ENCODE measurements around the gene CPTP. TPM values are rescaled to one million over a fixed set of nuclear protein-coding genes. Genes with fewer than 3 reads are reported as not detected.

The CPTP gene
- total RNA-seq, 2 experiments from 2014 or later, result 25.2 to 27.6 TPM

DNA sequence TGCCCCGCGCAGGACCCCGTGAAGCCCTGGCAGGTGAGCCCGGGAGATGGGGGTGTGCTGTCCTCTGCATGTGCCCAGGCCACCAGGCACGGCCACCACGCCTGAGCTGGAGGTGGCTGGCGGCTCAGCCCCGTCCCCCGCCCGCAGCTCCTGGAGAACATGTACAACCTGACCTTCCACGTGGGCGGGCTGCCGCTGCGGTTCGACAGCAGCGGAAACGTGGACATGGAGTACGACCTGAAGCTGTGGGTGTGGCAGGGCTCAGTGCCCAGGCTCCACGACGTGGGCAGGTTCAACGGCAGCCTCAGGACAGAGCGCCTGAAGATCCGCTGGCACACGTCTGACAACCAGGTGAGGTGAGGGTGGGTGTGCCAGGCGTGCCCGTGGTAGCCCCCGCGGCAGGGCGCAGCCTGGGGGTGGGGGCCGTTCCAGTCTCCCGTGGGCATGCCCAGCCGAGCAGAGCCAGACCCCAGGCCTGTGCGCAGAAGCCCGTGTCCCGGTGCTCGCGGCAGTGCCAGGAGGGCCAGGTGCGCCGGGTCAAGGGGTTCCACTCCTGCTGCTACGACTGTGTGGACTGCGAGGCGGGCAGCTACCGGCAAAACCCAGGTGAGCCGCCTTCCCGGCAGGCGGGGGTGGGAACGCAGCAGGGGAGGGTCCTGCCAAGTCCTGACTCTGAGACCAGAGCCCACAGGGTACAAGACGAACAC is 8.3 kb downstream of the CPTP start:
- Mint-ChIP-seq H3K4me1 (no peaks in the 10 kb centered on the region), H3K36me3 (ENCODE audit: low read depth) (no peaks in the 10 kb centered on the region), H3K4me3 (no peak overlapping the region), H3K27ac (no peak overlapping the region), H3K9me3 (no peaks in the 10 kb centered on the region), H3K27me3 (no peaks in the 10 kb centered on the region)
- POLR2A ChIA-PET, result no interaction called here
- DNase-seq, result no peak
- CTCF ChIA-PET, result no interaction called here

- ChIA-PET CTCF (no interaction called here), POLR2A (no interaction called here)
- Mint-ChIP-seq H3K36me3 (ENCODE audit: low read depth) (no peaks in the 10 kb centered on the region), H3K27me3 (no peaks in the 10 kb centered on the region), H3K4me3 (no peak overlapping the region), H3K9me3 (no peaks in the 10 kb centered on the region), H3K4me1 (no peaks in the 10 kb centered on the region), H3K27ac (no peak overlapping the region)
- DNase-seq, result no peak
Observed at GRCh38 chr1:1333551-1334241, 9.1 kb downstream of the CPTP start.

- CTCF ChIA-PET, result no interaction called here
- Mint-ChIP-seq H3K27ac (no peak overlapping the region), H3K4me1 (no peaks in the 10 kb centered on the region), H3K9me3 (no peaks in the 10 kb centered on the region), H3K36me3 (ENCODE audit: low read depth) (no peaks in the 10 kb centered on the region), H3K4me3 (no peak overlapping the region), H3K27me3 (no peaks in the 10 kb centered on the region)
- POLR2A ChIA-PET, result no interaction called here
- no peak for DNase-seq
Observed at GRCh38 chr1:1334835-1335234, 10.2 kb downstream of the CPTP start.

DNA sequence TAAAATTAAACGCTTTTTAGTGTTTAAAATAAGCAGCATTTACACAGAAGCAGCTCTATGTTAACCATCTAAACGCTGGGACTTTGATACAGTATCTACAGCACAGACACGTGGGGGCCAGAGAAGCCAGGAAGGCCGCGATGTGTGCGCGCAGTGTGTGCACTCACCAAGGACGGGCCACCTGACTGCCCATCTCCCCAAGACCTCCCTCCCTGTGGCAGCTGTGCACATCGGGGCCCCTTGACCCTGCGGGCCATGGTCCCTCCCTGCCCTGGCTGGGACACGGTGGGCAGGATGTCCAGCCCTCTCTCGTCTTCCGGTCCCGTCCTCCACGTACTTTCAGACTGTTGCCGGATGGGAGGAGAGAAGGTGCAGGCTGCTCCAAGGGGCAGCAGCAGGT is 10.7 kb downstream of the CPTP start:
- Mint-ChIP-seq H3K27me3 (no peaks in the 10 kb centered on the region), H3K4me1 (no peaks in the 10 kb centered on the region), H3K4me3 (no peak overlapping the region), H3K36me3 (ENCODE audit: low read depth) (peaks cover under 1% of the 10 kb centered on the region), H3K27ac (no peak overlapping the region), H3K9me3 (no peaks in the 10 kb centered on the region)
- ChIA-PET POLR2A (no interaction called here), CTCF (interaction anchor here (1.2 kb wide), 1 partner anchor 270 kb away, joined by 3 read pairs; no protein-coding TSS in a partner anchor)
- DNase-seq, result no peak

GRCh38 chr1:1335792-1336248 is 11.2 kb downstream of the CPTP start:
- Mint-ChIP-seq H3K27ac (no peak overlapping the region), H3K36me3 (ENCODE audit: low read depth) (peaks cover 6% of the 10 kb centered on the region), H3K27me3 (no peaks in the 10 kb centered on the region), H3K9me3 (peaks cover 4% of the 10 kb centered on the region), H3K4me3 (no peak overlapping the region), H3K4me1 (no peaks in the 10 kb centered on the region)
- POLR2A ChIA-PET, result no interaction called here
- DNase-seq, result no peak
- CTCF ChIA-PET, result interaction anchor here (1.2 kb wide), 1 partner anchor 271 kb away, joined by 3 read pairs; no protein-coding TSS in a partner anchor

DNA sequence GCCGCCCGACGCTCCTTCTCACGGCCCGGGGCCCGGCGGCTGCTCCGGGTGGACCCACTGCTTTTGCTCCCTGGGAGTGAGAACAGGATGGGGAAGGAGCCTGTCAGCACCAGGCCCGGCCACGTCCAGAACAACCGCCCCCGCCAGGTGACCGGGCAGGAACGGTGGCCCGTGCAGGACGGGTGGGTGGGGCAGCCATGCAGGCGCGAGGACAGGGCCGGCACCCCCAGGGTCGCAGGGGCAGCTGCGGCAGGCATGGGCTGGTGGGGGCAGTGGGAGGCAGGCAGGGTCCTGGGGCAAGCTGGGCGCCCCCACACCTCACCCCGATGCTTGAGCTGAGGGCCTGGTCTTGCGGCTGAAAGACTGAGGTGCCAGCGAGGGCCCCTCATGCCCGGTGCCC is 11.8 kb downstream of the CPTP start:
- H3K36me3 Mint-ChIP-seq (ENCODE audit: low read depth), result peaks cover 13% of the 10 kb centered on the region
- H3K9me3 Mint-ChIP-seq, result peaks cover 10% of the 10 kb centered on the region
- H3K4me1 Mint-ChIP-seq, result no peaks in the 10 kb centered on the region
- CTCF ChIA-PET, result interaction anchor here (1.2 kb wide), 1 partner anchor 271 kb away, joined by 3 read pairs; no protein-coding TSS in a partner anchor
- no peak for DNase-seq
- H3K27ac Mint-ChIP-seq, result no peak overlapping the region
- no peak overlapping the region for H3K4me3 Mint-ChIP-seq
- POLR2A ChIA-PET, result no interaction called here
- no peaks in the 10 kb centered on the region for H3K27me3 Mint-ChIP-seq

DNA sequence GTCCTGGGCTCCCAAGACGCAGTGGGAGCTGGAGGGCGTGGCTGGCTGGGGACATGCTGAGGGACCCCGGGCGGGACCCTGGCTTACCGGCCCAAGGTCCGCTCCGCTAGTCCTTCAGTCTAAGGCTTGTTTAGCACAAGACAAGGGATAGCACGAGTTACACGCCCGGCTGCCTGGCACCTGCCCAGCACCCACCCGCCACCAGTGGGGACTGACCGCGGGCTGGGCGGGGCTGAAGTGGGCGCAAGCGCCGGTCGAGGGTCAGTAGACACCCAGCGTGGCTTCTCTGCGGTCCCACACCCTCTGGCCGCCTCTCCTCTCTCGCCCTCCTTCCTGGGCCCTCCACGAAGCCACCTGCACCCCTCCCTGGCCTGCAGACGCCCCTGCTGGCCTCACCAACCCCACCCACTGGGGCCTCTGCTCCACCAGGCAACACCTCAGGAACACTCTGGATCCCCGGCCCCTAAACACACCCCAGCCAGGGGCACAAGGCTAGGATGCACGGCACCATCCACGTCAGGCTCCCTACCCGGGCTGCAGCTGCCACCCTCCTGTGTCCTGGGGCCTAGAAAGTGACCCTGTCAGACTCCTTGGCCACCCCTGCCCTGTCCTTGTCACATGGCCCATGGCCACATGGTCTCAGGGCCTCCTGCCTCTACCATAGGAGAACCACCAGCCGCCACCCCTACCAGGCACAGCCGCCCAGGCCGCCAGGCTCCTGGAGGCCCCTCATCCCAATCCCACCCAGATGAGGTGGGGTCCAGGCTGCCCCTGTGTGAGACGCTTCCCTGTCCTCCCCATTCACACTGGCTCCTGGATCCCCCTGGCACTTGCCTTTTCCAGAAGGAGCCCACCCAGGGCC is 12.6 kb downstream of the CPTP start:
- no peak overlapping the region for H3K27ac Mint-ChIP-seq
- no peak for DNase-seq
- H3K9me3 Mint-ChIP-seq, result peaks cover 10% of the 10 kb centered on the region
- no peak overlapping the region for H3K4me3 Mint-ChIP-seq
- no peaks in the 10 kb centered on the region for H3K4me1 Mint-ChIP-seq
- H3K36me3 Mint-ChIP-seq (ENCODE audit: low read depth), result peaks cover 16% of the 10 kb centered on the region
- ChIA-PET CTCF (no interaction called here), POLR2A (no interaction called here)
- H3K27me3 Mint-ChIP-seq, result no peaks in the 10 kb centered on the region

DNA sequence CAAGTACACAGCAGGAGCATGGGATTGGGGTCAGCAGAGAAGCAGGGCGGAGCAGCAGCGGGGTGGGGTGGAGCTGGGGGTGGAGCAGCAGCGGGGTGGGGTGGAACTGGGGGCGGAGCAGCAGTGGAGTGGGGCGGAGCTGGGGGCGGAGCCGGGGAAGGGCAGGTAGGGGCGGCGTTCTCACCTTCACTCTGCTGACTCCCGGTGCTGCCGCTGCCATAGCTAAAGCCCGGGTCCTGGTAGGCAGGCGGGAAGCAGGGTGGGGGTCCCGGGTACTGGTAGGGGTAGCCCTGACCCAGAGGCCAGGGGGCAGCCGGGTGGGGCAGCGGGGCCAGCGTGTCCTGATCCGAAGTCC is 13.2 kb downstream of the CPTP start:
- Mint-ChIP-seq H3K4me3 (no peak overlapping the region), H3K27me3 (no peaks in the 10 kb centered on the region), H3K27ac (no peak overlapping the region), H3K4me1 (no peaks in the 10 kb centered on the region), H3K9me3 (peaks cover 10% of the 10 kb centered on the region), H3K36me3 (ENCODE audit: low read depth) (peaks cover 16% of the 10 kb centered on the region)
- DNase-seq, result peak; percentile 25
- ChIA-PET POLR2A (no interaction called here), CTCF (no interaction called here)

DNA sequence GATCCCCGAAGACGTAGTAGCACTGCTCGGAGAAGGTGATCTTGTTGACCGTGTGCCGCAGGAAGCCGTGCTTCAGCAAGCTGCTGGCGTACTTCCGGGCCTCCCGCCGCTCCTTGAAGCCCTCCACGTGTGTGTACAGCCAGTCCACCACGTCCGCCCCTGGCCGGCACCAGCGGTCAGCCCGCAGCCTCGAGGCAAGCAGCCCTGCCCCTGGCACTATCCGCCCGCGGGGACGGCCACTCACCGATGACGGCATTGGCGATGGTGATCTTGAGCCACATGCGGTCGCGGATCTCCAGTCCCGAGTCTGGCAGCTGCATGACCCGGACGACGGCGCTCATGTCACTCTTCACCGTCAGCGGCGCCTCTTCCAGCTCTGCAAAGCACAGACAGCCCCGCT is 13.7 kb downstream of the CPTP start:
- H3K4me1 Mint-ChIP-seq, result no peaks in the 10 kb centered on the region
- H3K27ac Mint-ChIP-seq, result no peak overlapping the region
- peaks cover 16% of the 10 kb centered on the region for H3K36me3 Mint-ChIP-seq (ENCODE audit: low read depth)
- H3K9me3 Mint-ChIP-seq, result peaks cover 10% of the 10 kb centered on the region
- no peak overlapping the region for H3K4me3 Mint-ChIP-seq
- ChIA-PET CTCF (interaction anchor here (1.2 kb wide), 1 partner anchor 17 kb away, joined by 4 read pairs; no protein-coding TSS in a partner anchor), POLR2A (no interaction called here)
- no peak for DNase-seq
- no peaks in the 10 kb centered on the region for H3K27me3 Mint-ChIP-seq

DNA sequence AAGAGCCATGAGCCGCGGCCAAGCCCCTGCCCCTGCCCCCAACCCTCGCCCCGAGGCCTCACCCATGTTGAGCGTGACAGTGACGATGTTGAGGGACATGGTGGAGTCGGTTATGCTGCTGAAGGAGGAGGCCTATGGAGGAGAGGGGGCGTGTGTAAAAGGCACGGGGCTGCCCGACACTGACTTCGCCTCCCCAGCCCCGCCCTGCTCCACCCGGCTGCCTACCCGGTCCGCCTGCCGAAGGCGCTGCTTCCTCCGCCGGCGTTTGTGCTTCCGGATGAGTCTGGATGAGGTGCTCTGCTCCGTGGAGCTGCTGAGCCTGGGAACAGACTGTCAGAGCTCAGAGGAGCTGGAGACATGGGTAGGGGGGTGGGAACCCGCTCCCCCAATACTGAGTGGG is 15.6 kb downstream of the CPTP start:
- ChIA-PET POLR2A (no interaction called here), CTCF (no interaction called here)
- Mint-ChIP-seq H3K27me3 (no peaks in the 10 kb centered on the region), H3K4me1 (no peaks in the 10 kb centered on the region), H3K4me3 (no peak overlapping the region), H3K36me3 (ENCODE audit: low read depth) (peaks cover 16% of the 10 kb centered on the region), H3K27ac (no peak overlapping the region), H3K9me3 (peaks cover 10% of the 10 kb centered on the region)
- no peak for DNase-seq

DNA sequence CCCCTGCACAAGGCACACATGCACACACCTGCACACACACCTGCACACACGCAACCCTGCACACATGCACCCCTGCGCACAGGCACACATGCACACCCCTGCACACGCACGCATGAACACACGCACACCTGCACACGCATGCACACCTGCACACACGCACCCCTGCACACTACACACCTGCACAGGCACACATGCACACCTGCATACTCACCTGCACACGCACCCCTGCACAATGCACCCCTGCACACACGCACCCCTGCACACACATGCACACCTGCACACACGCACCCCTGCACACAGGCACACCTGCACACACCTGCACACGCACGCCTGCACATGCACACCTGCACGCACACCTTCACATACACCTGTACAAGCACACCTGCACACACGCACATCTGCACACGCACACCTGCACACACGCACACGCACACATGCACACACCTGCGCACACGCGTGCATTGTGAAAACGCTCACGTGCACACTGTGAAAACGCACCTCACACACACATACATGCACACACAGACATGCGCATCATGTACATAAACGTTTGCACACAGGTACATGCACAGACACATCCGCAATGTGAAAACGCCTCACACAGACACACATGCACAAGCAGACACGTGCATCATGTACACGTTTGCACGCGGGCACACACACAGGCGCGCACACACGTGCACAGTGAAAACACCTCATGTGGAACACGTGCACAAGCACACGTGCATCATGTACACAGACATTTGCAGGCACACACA is 16.4 kb downstream of the CPTP start:
- ChIA-PET POLR2A (no interaction called here), CTCF (interaction anchor here (1.3 kb wide), 1 partner anchor 31 kb away, joined by 3 read pairs; no protein-coding TSS in a partner anchor)
- Mint-ChIP-seq H3K4me1 (no peaks in the 10 kb centered on the region), H3K9me3 (peaks cover 10% of the 10 kb centered on the region), H3K36me3 (ENCODE audit: low read depth) (peaks cover 16% of the 10 kb centered on the region), H3K4me3 (no peak overlapping the region), H3K27me3 (no peaks in the 10 kb centered on the region), H3K27ac (no peak overlapping the region)
- DNase-seq, result no peak

DNA sequence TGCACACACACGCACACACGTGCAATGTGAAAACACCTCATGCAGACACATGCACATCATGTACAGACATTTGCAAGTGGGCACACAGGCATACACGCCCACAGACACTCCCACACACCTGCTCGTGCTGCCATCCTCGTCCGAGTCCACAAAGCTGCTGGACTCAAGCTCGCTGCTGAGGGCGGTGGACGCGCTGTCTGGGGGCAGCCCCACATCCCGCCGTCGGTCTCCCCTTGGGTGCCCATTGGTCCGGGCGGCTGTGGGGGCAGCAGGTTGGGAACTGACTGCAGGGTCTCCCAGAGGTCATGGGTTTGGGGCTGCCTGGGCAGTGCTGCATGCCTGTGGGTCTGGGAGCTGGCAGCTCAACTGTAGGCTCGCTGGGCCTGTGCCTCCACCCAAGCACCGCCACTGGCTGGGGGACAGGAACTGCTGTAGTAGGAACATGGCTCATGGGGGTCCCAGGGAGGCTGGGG is 17.0 kb downstream of the CPTP start:
- CTCF ChIA-PET, result interaction anchor here (1.3 kb wide), 1 partner anchor 31 kb away, joined by 3 read pairs; no protein-coding TSS in a partner anchor
- no peak overlapping the region for H3K27ac Mint-ChIP-seq
- H3K36me3 Mint-ChIP-seq (ENCODE audit: low read depth), result peaks cover 16% of the 10 kb centered on the region
- DNase-seq, result no peak
- POLR2A ChIA-PET, result no interaction called here
- H3K4me1 Mint-ChIP-seq, result no peaks in the 10 kb centered on the region
- H3K4me3 Mint-ChIP-seq, result no peak overlapping the region
- no peaks in the 10 kb centered on the region for H3K27me3 Mint-ChIP-seq
- H3K9me3 Mint-ChIP-seq, result peaks cover 10% of the 10 kb centered on the region

All from activated CD4-positive, alpha-beta T cell treated with anti-CD3 and anti-CD28 coated beads, Interleukin-2, amount 10 ng/mL, durations not matched to agents 7 days and 5 days (primary cell).